ENCODE results near the gene EFTUD2.
"Not testable (repeated sequence)": the region's sequence is repeated elsewhere in the genome, so short reads cannot be mapped to it uniquely, and the experiment has no call there.

The EFTUD2 gene

GRCh38 chr17:44846206-44846605, 53.0 kb downstream of the EFTUD2 start:
- no peak for DNase-seq

GRCh38 chr17:44844390-44844830, 54.8 kb downstream of the EFTUD2 start:
- DNase-seq, result no peak

- no peak for DNase-seq
Observed at GRCh38 chr17:44842748-44843147, 56.5 kb downstream of the EFTUD2 start.

- no peak for DNase-seq
Observed at GRCh38 chr17:44840936-44841335, 58.3 kb downstream of the EFTUD2 start.

GRCh38 chr17:44840274-44840673, 59.0 kb downstream of the EFTUD2 start:
- DNase-seq, result no peak

GRCh38 chr17:44837196-44837595, 62.0 kb downstream of the EFTUD2 start:
- DNase-seq, result no peak

GRCh38 chr17:44832805-44833204, 66.4 kb downstream of the EFTUD2 start:
- no peak for DNase-seq

- no peak for DNase-seq
Observed at GRCh38 chr17:44831371-44831770, 67.9 kb downstream of the EFTUD2 start.

GRCh38 chr17:44830359-44831288, 68.6 kb downstream of the EFTUD2 start:
- DNase-seq, result peak; percentile 13

- peak; percentile 47 for DNase-seq
Observed at GRCh38 chr17:44829523-44830358, 69.5 kb downstream of the EFTUD2 start, which contains the start of gene GJC1. TSS of gene GJC1 (minus strand) at chr17:44830287. CDS start at chr17:44805817, 24,470 bp downstream.

GRCh38 chr17:44828919-44829522, 70.2 kb downstream of the EFTUD2 start:
- DNase-seq, result no peak

GRCh38 chr17:44827863-44828262, 71.4 kb downstream of the EFTUD2 start:
- no peak for DNase-seq

- no peak for DNase-seq
Observed at GRCh38 chr17:44826123-44826790, 73.0 kb downstream of the EFTUD2 start.

- DNase-seq, result not testable (repeated sequence)
Observed at GRCh38 chr17:44825236-44825635, 74.0 kb downstream of the EFTUD2 start.

GRCh38 chr17:44820631-44821212, 78.5 kb downstream of the EFTUD2 start:
- DNase-seq, result peak; percentile 89

- not testable (repeated sequence) for DNase-seq
Observed at GRCh38 chr17:44818508-44818907, 80.7 kb downstream of the EFTUD2 start.

- DNase-seq, result no peak
Observed at GRCh38 chr17:44812263-44812662, 87.0 kb downstream of the EFTUD2 start.

GRCh38 chr17:44808656-44809388, 90.4 kb downstream of the EFTUD2 start:
- DNase-seq, result not testable (repeated sequence)

GRCh38 chr17:44808156-44808555, 91.1 kb downstream of the EFTUD2 start:
- no peak for DNase-seq

GRCh38 chr17:44807817-44808155, 91.5 kb downstream of the EFTUD2 start:
- DNase-seq, result no peak

GRCh38 chr17:44807093-44807816, 92.0 kb downstream of the EFTUD2 start:
- DNase-seq, result no peak
